GM13977 (cell line): ENCODE measurements around the gene UGT1A5.

Experiments used
- DNase-seq: peaks from one replicate; pipeline ENCODE4 v3.0.0; 2012; ENCODE audit warnings: low spot score
- in situ Hi-C: fragments of 300-500 bp; cut with MboI; formaldehyde crosslinking; loops from one replicate; pipeline ENCODE4 v1.12.0; 2022; ENCODE audit warnings: low sequenced_read_pairs, low pct_unique_long_range_greater_than_20kb, mixed read lengths, inconsistent platforms; ENCODE audit not compliant: unreplicated experiment
- TF ChIP-seq, protein P1 (sequence below): IDR thresholded peaks from 2 replicates; pipeline ENCODE4 v1.5.1; 2012; ENCODE audit warnings: mild to moderate bottlenecking, control low read depth; ENCODE audit not compliant: insufficient read depth; ENCODE audit errors: extremely low read depth, missing control alignments

Gene UGT1A5

DNA sequence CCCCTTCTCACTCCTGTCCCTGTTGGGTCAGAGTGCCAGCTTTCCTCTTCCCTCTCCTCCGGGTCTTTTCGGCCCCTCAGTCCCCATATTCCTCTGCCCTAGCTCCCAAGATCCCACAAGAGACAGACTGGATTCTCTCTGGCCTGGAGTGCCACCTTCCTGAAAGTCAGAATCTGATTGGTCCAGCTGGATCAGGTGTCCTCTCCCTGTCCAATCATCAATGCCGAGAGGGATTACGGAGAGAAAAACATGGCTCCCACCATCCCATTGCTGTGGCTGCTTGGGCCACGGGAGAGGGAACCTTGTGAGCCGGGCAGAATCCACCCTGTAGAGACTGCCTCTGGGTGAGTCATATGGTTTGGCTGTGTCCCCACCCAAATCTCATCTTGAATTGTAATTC, 62.7 kb downstream of the UGT1A5 start:
- in situ Hi-C loops = no loop called here
- TF ChIP-seq, protein P1, sequence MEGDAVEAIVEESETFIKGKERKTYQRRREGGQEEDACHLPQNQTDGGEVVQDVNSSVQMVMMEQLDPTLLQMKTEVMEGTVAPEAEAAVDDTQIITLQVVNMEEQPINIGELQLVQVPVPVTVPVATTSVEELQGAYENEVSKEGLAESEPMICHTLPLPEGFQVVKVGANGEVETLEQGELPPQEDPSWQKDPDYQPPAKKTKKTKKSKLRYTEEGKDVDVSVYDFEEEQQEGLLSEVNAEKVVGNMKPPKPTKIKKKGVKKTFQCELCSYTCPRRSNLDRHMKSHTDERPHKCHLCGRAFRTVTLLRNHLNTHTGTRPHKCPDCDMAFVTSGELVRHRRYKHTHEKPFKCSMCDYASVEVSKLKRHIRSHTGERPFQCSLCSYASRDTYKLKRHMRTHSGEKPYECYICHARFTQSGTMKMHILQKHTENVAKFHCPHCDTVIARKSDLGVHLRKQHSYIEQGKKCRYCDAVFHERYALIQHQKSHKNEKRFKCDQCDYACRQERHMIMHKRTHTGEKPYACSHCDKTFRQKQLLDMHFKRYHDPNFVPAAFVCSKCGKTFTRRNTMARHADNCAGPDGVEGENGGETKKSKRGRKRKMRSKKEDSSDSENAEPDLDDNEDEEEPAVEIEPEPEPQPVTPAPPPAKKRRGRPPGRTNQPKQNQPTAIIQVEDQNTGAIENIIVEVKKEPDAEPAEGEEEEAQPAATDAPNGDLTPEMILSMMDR = no peak
- no peak for DNase-seq

DNA sequence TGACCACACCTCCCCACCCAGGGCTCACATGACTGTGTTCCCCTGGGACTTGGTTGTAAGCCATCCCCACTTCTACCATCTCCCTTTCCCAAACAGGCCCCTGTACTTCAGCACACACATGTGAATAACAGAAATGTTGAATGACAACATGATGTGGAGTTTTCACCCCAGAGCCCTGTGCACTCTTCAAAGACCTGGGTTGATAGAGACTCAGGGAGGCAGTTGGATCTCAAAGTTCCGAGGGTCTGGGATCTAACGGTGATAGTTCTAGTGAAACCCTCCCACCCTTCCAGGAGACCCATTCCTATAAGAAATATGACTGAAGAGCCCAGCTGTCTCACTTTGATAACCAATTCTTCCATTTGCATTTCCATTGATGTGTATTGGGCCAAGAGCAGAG, 65.3 kb downstream of the UGT1A5 start, which contains the start of gene MROH2A:
Gene MROH2A (plus strand): TSS at position 301 of the 400 bp plus-strand sequence. CDS start 1,029 bp downstream, outside the sequence.
- TF ChIP-seq, protein P1 = no peak
- in situ Hi-C loops = no loop called here
- DNase-seq = no peak

DNA sequence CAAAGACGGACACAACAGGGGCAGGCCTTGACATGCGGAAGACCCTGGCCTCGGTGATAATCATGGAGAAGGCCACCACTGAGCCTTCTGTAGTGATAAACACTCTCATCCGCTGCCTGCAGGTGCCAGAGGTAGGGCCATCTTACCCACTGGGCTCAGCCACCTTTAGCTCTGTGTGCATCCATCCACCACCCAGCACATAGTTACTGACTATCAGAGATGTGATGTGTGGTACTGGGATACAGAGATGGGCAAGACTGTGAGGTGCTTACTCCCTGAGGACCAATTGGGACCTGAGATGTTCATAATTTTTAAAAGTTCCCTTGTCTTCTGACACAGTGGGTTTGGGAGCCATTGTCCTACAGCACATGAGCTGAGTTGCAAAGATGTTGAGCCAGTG, 67.0 kb downstream of the UGT1A5 start:
- in situ Hi-C loops = no loop called here
- TF ChIP-seq, protein P1 = no peak
- DNase-seq = no peak

DNA sequence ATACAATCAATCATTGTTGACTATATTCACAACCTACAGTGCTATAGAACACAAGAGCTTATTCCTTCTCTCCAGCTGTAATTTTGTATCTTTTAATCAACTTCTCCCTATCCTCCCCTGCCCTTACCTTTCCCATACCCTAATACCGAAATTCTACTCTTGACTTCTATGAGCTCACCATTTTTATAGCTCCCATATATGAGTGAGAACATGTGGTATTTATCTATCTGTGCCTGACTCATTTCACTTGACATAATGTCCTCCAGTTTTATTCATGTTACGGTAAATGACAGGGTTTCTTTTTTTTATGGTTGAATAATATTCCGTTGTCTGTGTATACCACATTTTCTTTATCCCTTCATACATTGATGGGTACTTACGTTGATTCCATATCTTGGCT, 68.1 kb downstream of the UGT1A5 start:
- no peak for DNase-seq
- TF ChIP-seq, protein P1 = no peak
- in situ Hi-C loops = no loop called here

DNA sequence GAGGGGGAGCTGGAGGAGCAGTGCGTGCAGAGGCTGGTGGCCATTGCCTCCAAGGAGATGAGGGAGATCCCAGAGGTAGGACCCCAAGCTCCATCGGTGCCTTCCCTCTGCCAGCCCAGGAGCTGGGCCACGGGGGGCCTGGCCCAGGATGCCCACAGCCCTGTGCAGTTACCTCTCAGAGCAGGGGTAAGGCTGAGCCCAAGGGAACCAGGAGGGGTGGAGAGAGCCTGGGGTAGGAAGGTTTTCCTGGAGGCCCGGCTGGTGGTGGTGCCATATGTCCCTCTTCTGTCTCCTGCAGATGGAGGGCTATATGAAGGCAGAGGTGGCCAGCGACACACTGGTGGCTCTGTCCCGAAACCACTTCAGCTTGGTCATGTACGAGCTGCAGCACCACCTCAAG, 76.8 kb downstream of the UGT1A5 start:
- in situ Hi-C loops = no loop called here
- no peak for DNase-seq
- TF ChIP-seq, protein P1 = no peak

DNA sequence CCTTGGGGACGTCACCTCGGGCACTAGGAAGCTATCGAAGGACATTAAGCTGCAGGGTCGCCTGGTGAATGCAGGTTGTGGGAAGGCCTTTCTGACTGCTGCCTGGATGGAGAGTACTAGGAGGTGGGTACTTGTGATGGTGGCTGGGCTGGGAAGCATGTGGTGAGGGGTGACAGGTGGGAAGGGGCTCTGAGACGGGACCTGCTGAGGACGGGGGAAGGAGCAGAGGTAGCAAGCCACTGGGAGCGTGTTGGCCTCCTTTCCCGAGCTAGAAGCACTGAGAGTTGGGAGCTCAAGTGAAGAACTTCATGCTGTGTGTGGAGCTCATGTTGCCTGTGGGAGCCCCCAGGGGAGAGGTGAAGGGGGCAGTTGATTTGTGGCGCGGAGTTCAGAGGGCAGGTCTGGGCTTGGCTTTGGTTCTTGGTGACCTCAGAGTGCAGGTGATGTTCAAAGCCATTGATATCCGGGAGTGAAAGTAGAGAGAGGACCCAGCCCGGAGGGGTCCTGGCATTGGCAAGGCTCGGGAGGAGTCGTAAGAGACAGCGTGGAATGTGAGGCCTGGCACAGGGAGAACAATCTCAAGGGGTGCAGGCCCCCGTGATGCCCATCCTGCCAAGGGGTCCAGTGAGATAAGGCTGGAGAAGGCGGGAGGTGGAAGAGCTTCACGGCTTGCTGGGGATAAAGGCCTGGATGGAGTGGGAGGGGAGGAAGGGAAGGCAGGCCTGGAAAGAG, 78.6 kb downstream of the UGT1A5 start:
- TF ChIP-seq, protein P1 = no peak
- DNase-seq = no peak
- in situ Hi-C loops = no loop called here
